OCI-LY7 (cell line): Measurements from ENCODE around the gene EPHX1.

Experiments used
- CTCF ChIP-seq: fragments of 200-600 bp; sonication (generic); conservative IDR thresholded peaks from 2 replicates; pipeline ENCODE4 v1.5.1; 2014; ENCODE audit warnings: mild to moderate bottlenecking, antibody characterized with exemption, low read length, moderate library complexity, mixed read lengths
- EZH2phosphoT487 ChIP-seq: fragments of 200-600 bp; sonication (generic); IDR thresholded peaks from 2 replicates; pipeline ENCODE4 v1.6.1; 2018; ENCODE audit warnings: low read depth, borderline replicate concordance, mild to moderate bottlenecking, mixed run types, antibody characterized with exemption, low read length, moderate library complexity, mixed read lengths

- TF ChIP-seq CTCF (0 out of 2 replicates have a peak, but pooled peaks have one; percentile 15), EZH2phosphoT487 (no peak)
These were observed 38.4 kb downstream of the EPHX1 start for GRCh38 chr1:225848030-225848955.
